GM23338 (cell line): ENCODE results near the gene GP2. TPM values are rescaled to one million over a fixed set of nuclear protein-coding genes. Genes with fewer than 3 reads are reported as not detected.

Source experiments
- ATAC-seq: fragments of 200-7000 bp; cut with Tn5 transposase; 3 replicates; pipeline ENCODE4 v1.9.1; 2020
- DNase-seq: peaks from one replicate; pipeline ENCODE4 v3.0.0-alpha.2; 2015; ENCODE audit warnings: low spot score
- H2AFZ ChIP-seq: fragments of 200-600 bp; sonication (generic); 2 replicates; pipeline ENCODE4 v1.8.0; 2016; ENCODE audit warnings: antibody characterized with exemption, mild to moderate bottlenecking, moderate library complexity
- H3F3A ChIP-seq: fragments of 200-600 bp; sonication (generic); replicated peaks from 2 replicates; pipeline ENCODE4 v1.8.0; 2017; ENCODE audit warnings: antibody characterized with exemption, mixed run types, low read depth
- H3K27ac ChIP-seq: fragments of 200-600 bp; sonication (generic); 2 replicates; pipeline ENCODE4 v1.6.1; 2016; ENCODE audit warnings: low read depth
- H3K27me3 ChIP-seq: fragments of 200-600 bp; sonication (generic); 2 replicates; pipeline ENCODE4 v1.8.0; 2016; ENCODE audit warnings: mild to moderate bottlenecking, mixed run types, moderate library complexity; ENCODE audit not compliant: insufficient read depth
- H3K36me3 ChIP-seq: fragments of 200-600 bp; sonication (generic); 2 replicates; pipeline ENCODE4 v1.8.0; 2016; ENCODE audit warnings: mild to moderate bottlenecking; ENCODE audit not compliant: insufficient read depth
- H3K4me1 ChIP-seq: fragments of 200-600 bp; sonication (generic); 2 replicates; pipeline ENCODE4 v1.8.0; 2016; ENCODE audit warnings: mild to moderate bottlenecking, moderate library complexity; ENCODE audit not compliant: insufficient read depth
- H3K4me2 ChIP-seq: fragments of 200-600 bp; sonication (generic); 2 replicates; pipeline ENCODE4 v1.7.1; 2017; ENCODE audit warnings: mixed run types
- H3K4me3 ChIP-seq: fragments of 200-600 bp; sonication (generic); 2 replicates; pipeline ENCODE4 v1.6.1; 2016; ENCODE audit warnings: mixed run types
- H3K79me2 ChIP-seq: fragments of 200-600 bp; sonication (generic); replicated peaks from 2 replicates; pipeline ENCODE4 v1.8.0; 2017; ENCODE audit warnings: mild to moderate bottlenecking; ENCODE audit not compliant: insufficient read depth
- H3K9me2 ChIP-seq: fragments of 200-600 bp; sonication (generic); 2 replicates; pipeline ENCODE4 v1.8.0; 2017; ENCODE audit not compliant: insufficient read depth
- H4K20me1 ChIP-seq: fragments of 200-600 bp; sonication (generic); replicated peaks from 2 replicates; pipeline ENCODE4 v1.8.0; 2017; ENCODE audit warnings: mild to moderate bottlenecking; ENCODE audit not compliant: insufficient read depth
- H3K27ac Mint-ChIP-seq: 2 replicates; pipeline ENCODE4 v1.8.0; 2020; ENCODE audit warnings: inconsistent platforms, mild to moderate bottlenecking, moderate library complexity, mixed read lengths
- H3K27me3 Mint-ChIP-seq: 3 replicates; pipeline ENCODE4 v1.8.0; 2022; ENCODE audit warnings: low read depth, mild to moderate bottlenecking, moderate library complexity, mixed read lengths, inconsistent platforms; ENCODE audit not compliant: insufficient read depth, poor library complexity
- H3K36me3 Mint-ChIP-seq: 3 replicates; pipeline ENCODE4 v1.8.0; 2021; ENCODE audit warnings: low read depth, mild to moderate bottlenecking, inconsistent platforms, moderate library complexity, mixed read lengths
- H3K4me1 Mint-ChIP-seq: 3 replicates; pipeline ENCODE4 v1.8.0; 2020; ENCODE audit warnings: mild to moderate bottlenecking, inconsistent platforms, mixed read lengths
- H3K4me3 Mint-ChIP-seq: 3 replicates; pipeline ENCODE4 v1.8.0; 2021; ENCODE audit warnings: moderate library complexity, mild to moderate bottlenecking, inconsistent platforms, mixed read lengths
- H3K9me3 Mint-ChIP-seq: 3 replicates; pipeline ENCODE4 v1.8.0; 2020; ENCODE audit warnings: moderate library complexity, mild to moderate bottlenecking, inconsistent platforms, mixed read lengths
- EZH2 ChIP-seq: fragments of 200-600 bp; sonication (generic); IDR thresholded peaks from one replicate; pipeline ENCODE4 v1.8.0; 2017; ENCODE audit warnings: antibody characterized with exemption, mild to moderate bottlenecking, low read depth; ENCODE audit not compliant: unreplicated experiment
- JUNB ChIP-seq: IDR thresholded peaks from one replicate; pipeline ENCODE4 v1.6.1; 2016; ENCODE audit warnings: antibody characterized with exemption; ENCODE audit not compliant: unreplicated experiment
- NANOG ChIP-seq: IDR thresholded peaks from 2 replicates; pipeline ENCODE4 v1.6.1; 2016; ENCODE audit warnings: antibody characterized with exemption, borderline replicate concordance
- POLR2AphosphoS5 ChIP-seq: IDR thresholded peaks from 2 replicates; pipeline ENCODE4 v1.6.1; 2016; ENCODE audit warnings: antibody characterized with exemption, low read depth
- STAT1 ChIP-seq: IDR thresholded peaks from one replicate; pipeline ENCODE4 v1.6.1; 2016; ENCODE audit warnings: antibody characterized with exemption; ENCODE audit not compliant: unreplicated experiment
- ZNF114 ChIP-seq: fragments of 250-450 bp; sonication (Bioruptor Pico); IDR thresholded peaks from 2 replicates; pipeline ENCODE4 v1.5.0; 2020; ENCODE audit warnings: mild to moderate bottlenecking, moderate library complexity
- polyA plus RNA-seq: library from polyadenylated mRNA; unstranded; fragments of >200 nt; fragmentation: Nextera tagmentation; extraction: Ambion mirVana; gene quantifications from 2 replicates; pipeline ENCODE4 v1.2.1, GENCODE V29; 2016
- total RNA-seq: library from RNA; depleted of rRNA; stranded (reverse); fragments of >200 nt; shearing (Covaris generic); gene quantifications from 2 replicates; pipeline ENCODE4 v1.2.3, GENCODE V29; 2014
- TF ChIP-seq, protein P1 (sequence below): IDR thresholded peaks from 2 replicates; pipeline ENCODE4 v1.6.1; 2016; ENCODE audit warnings: antibody characterized with exemption
- TF ChIP-seq, protein P2 (sequence below): IDR thresholded peaks from one replicate; pipeline ENCODE4 v1.6.1; 2018; ENCODE audit warnings: antibody characterized with exemption; ENCODE audit not compliant: unreplicated experiment
- TF ChIP-seq, protein P3 (sequence below), 2 experiments: fragments of 200-600 bp in 1 of 2; sonication (generic) in 1 of 2; conservative IDR thresholded peaks; 2 replicates each; pipeline versions ENCODE4 v1.5.1 to v1.6.1; 2016 to 2017; ENCODE audit warnings: antibody characterized with exemption in 2 of 2, low read depth in 2 of 2, mild to moderate bottlenecking in 2 of 2, moderate library complexity in 1 of 2

Gene GP2
- total and polyA plus RNA-seq, 2 experiments from 2014 or later, result not detected

DNA sequence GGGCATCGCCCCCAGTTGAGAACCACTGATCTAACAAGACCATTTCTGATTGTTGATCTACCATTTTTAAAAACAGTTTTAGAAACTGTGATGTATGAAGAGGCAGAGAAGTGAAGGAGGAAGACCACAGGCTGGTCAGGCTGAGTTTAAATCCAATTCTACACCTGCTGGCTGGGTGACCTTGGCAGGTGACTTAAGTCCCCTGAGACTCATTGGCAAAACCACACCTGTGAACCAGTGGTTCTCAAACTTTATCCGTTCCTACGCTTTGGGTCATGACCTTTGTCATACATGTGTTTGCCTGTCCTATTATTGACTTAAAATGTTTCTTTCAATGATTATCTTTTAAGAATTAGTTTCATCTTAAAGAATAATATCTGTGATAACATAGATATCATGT is 2.3 kb downstream of the GP2 start:
- H3F3A ChIP-seq, result no peaks in the 10 kb centered on the region
- no peaks in the 10 kb centered on the region for H3K79me2 ChIP-seq
- no peaks in the 10 kb centered on the region for H4K20me1 ChIP-seq
- ATAC-seq (no peak), DNase-seq (no peak)
- TF ChIP-seq, protein P1, sequence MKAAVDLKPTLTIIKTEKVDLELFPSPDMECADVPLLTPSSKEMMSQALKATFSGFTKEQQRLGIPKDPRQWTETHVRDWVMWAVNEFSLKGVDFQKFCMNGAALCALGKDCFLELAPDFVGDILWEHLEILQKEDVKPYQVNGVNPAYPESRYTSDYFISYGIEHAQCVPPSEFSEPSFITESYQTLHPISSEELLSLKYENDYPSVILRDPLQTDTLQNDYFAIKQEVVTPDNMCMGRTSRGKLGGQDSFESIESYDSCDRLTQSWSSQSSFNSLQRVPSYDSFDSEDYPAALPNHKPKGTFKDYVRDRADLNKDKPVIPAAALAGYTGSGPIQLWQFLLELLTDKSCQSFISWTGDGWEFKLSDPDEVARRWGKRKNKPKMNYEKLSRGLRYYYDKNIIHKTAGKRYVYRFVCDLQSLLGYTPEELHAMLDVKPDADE, result no peak
- H2AFZ ChIP-seq, result no peak overlapping the region
- Mint-ChIP-seq H3K36me3 (no peaks in the 10 kb centered on the region), H3K27ac (no peak overlapping the region), H3K9me3 (no peaks in the 10 kb centered on the region; the same call in 2 of the 3 replicates), H3K4me1 (0 out of 3 replicates have a peak, but pooled peaks cover 2% of the 10 kb centered on the region), H3K4me3 (no peak overlapping the region), H3K27me3 (peaks cover 1% of the 10 kb centered on the region)
- no peak overlapping the region for H3K4me3 ChIP-seq
- peaks cover 4% of the 10 kb centered on the region for H3K9me2 ChIP-seq
- H3K4me2 ChIP-seq, result no peak overlapping the region
- no peaks in the 10 kb centered on the region for H3K4me1 ChIP-seq
- no peaks in the 10 kb centered on the region for H3K36me3 ChIP-seq
- H3K27ac ChIP-seq, result no peak overlapping the region
- no peaks in the 10 kb centered on the region for H3K27me3 ChIP-seq

DNA sequence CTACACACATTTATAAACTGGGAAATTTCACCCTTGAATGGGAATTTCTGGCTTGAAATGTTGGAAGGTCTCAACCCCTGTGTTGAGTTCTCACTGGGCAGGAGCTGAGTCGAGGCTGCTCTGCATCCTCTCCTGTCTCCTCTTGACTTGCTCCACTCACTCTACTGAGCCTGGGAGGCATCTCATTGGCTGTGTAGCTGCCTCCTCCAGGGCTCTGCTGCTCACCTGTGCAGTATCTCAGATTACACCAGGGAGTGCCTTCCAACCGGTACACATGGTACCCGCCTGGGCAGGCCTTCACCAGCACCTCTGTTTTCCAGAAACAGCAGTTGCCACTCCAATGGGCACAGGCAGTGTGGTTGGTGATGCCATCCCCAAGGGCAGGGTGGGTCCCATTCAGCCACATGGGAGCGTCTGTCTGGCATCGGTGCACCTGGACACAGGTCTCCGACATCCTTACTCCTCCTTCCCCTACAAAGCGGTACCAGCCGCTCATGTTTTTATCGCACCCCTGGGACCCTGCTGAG is 3.7 kb downstream of the GP2 start:
- H3K4me3 ChIP-seq, result no peak overlapping the region
- no peaks in the 10 kb centered on the region for H3K4me1 ChIP-seq
- H3K27ac Mint-ChIP-seq, result no peak overlapping the region
- no peaks in the 10 kb centered on the region for H3K27me3 ChIP-seq
- H3K79me2 ChIP-seq, result no peaks in the 10 kb centered on the region
- H3K27ac ChIP-seq, result no peak overlapping the region
- H3K36me3 Mint-ChIP-seq, result no peaks in the 10 kb centered on the region
- peaks cover 4% of the 10 kb centered on the region for H3K9me2 ChIP-seq
- no peak overlapping the region for H3K4me2 ChIP-seq
- no peaks in the 10 kb centered on the region for H3F3A ChIP-seq
- H3K27me3 Mint-ChIP-seq, result no peaks in the 10 kb centered on the region
- no peaks in the 10 kb centered on the region for H4K20me1 ChIP-seq
- H3K4me1 Mint-ChIP-seq, result 0 out of 3 replicates have a peak, but pooled peaks cover 2% of the 10 kb centered on the region
- H3K9me3 Mint-ChIP-seq, result no peaks in the 10 kb centered on the region
- H2AFZ ChIP-seq, result peak overlapping the region; percentile 59; the same call in 1 of the 2 replicates
- DNase-seq (peak; percentile 9), ATAC-seq (peak; percentile 83)
- no peaks in the 10 kb centered on the region for H3K36me3 ChIP-seq
- H3K4me3 Mint-ChIP-seq, result no peak overlapping the region
- no peak for TF ChIP-seq EZH2
- no peak for TF ChIP-seq POLR2AphosphoS5
- TF ChIP-seq, protein P2, sequence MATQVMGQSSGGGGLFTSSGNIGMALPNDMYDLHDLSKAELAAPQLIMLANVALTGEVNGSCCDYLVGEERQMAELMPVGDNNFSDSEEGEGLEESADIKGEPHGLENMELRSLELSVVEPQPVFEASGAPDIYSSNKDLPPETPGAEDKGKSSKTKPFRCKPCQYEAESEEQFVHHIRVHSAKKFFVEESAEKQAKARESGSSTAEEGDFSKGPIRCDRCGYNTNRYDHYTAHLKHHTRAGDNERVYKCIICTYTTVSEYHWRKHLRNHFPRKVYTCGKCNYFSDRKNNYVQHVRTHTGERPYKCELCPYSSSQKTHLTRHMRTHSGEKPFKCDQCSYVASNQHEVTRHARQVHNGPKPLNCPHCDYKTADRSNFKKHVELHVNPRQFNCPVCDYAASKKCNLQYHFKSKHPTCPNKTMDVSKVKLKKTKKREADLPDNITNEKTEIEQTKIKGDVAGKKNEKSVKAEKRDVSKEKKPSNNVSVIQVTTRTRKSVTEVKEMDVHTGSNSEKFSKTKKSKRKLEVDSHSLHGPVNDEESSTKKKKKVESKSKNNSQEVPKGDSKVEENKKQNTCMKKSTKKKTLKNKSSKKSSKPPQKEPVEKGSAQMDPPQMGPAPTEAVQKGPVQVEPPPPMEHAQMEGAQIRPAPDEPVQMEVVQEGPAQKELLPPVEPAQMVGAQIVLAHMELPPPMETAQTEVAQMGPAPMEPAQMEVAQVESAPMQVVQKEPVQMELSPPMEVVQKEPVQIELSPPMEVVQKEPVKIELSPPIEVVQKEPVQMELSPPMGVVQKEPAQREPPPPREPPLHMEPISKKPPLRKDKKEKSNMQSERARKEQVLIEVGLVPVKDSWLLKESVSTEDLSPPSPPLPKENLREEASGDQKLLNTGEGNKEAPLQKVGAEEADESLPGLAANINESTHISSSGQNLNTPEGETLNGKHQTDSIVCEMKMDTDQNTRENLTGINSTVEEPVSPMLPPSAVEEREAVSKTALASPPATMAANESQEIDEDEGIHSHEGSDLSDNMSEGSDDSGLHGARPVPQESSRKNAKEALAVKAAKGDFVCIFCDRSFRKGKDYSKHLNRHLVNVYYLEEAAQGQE, result no peak
- TF ChIP-seq, protein P3, sequence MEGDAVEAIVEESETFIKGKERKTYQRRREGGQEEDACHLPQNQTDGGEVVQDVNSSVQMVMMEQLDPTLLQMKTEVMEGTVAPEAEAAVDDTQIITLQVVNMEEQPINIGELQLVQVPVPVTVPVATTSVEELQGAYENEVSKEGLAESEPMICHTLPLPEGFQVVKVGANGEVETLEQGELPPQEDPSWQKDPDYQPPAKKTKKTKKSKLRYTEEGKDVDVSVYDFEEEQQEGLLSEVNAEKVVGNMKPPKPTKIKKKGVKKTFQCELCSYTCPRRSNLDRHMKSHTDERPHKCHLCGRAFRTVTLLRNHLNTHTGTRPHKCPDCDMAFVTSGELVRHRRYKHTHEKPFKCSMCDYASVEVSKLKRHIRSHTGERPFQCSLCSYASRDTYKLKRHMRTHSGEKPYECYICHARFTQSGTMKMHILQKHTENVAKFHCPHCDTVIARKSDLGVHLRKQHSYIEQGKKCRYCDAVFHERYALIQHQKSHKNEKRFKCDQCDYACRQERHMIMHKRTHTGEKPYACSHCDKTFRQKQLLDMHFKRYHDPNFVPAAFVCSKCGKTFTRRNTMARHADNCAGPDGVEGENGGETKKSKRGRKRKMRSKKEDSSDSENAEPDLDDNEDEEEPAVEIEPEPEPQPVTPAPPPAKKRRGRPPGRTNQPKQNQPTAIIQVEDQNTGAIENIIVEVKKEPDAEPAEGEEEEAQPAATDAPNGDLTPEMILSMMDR (conservative IDR thresholded peaks at IDR 0.05; ENCODE audit: low read depth in 2 of 2), result no peak
- no peak for TF ChIP-seq NANOG
- TF ChIP-seq JUNB, result no peak
- TF ChIP-seq ZNF114, result no peak
- TF ChIP-seq STAT1, result no peak
